K562 (cell line): ENCODE data around the gene NUP62. TPM values are rescaled to one million over a fixed set of nuclear protein-coding genes. Genes with fewer than 3 reads are reported as not detected.

Source experiments
- CHD1 ChIP-seq: fragments of 200-600 bp; sonication (generic); IDR thresholded peaks from one replicate; pipeline ENCODE4 v1.6.1; 2012; ENCODE audit warnings: mild to moderate bottlenecking, moderate library complexity, low read length, inconsistent platforms
- EZH2 ChIP-seq: IDR thresholded peaks from 2 replicates; pipeline ENCODE4 v1.6.1; 2012; ENCODE audit warnings: low read depth, mild to moderate bottlenecking, inconsistent platforms, low read length, borderline replicate concordance
- GABPB1 ChIP-seq: sonication (generic); formaldehyde crosslinking; IDR thresholded peaks from 2 replicates; pipeline ENCODE4 v1.8.0; 2022; ENCODE audit warnings: mild to moderate bottlenecking, missing genetic modification reagents
- MBD2 ChIP-seq: sonication (generic); IDR thresholded peaks from 2 replicates; pipeline ENCODE4 v1.6.1; 2016; ENCODE audit warnings: low read depth, borderline replicate concordance
- NBN ChIP-seq: fragments of 450-650 bp; IDR thresholded peaks from 2 replicates; pipeline ENCODE4 v1.6.1; 2016; ENCODE audit warnings: low read depth, mild to moderate bottlenecking
- NFIX ChIP-seq: fragments of 250-450 bp; sonication (Bioruptor Pico); IDR thresholded peaks from 2 replicates; pipeline ENCODE4 v1.4.0; 2020; ENCODE audit warnings: low read depth, mild to moderate bottlenecking, moderate library complexity
- PHB ChIP-seq: fragments of 250-450 bp; sonication (Bioruptor Pico); IDR thresholded peaks from 2 replicates; pipeline ENCODE4 v1.5.0; 2021
- PHF20 ChIP-seq: fragments of 450-650 bp; IDR thresholded peaks from 2 replicates; pipeline ENCODE4 v1.6.1; 2018; ENCODE audit not compliant: partially characterized antibody
- POLR2AphosphoS5 ChIP-seq: IDR thresholded peaks from 2 replicates; pipeline ENCODE4 v1.6.1; 2011; ENCODE audit warnings: mild to moderate bottlenecking, low read depth, low read length, moderate library complexity; ENCODE audit not compliant: control insufficient read depth, insufficient read depth
- SMARCC2 ChIP-seq: fragments of 450-650 bp; IDR thresholded peaks from 2 replicates; pipeline ENCODE4 v1.6.1; 2017; ENCODE audit warnings: antibody characterized with exemption, moderate library complexity, mild to moderate bottlenecking, low read depth
- SUPT5H ChIP-seq: fragments of 450-650 bp; IDR thresholded peaks from 2 replicates; pipeline ENCODE4 v1.6.1; 2016
- YY1 ChIP-seq, 3 experiments: IDR thresholded peaks; 2 replicates each; pipeline ENCODE4 v1.6.1; 2011; ENCODE audit warnings: low read length in 2 of 3, mild to moderate bottlenecking in 2 of 3, moderate library complexity in 2 of 3, borderline replicate concordance in 1 of 3, control low read depth in 1 of 3, low read depth in 1 of 3; ENCODE audit not compliant: insufficient read depth in 3 of 3, insufficient replicate concordance in 2 of 3, control insufficient read depth in 1 of 3, insufficient read length in 1 of 3; ENCODE audit errors: extremely low read depth in 1 of 3
- ZC3H4 ChIP-seq: sonication (generic); formaldehyde crosslinking; IDR thresholded peaks from 2 replicates; pipeline ENCODE4 v1.9.0; 2021; ENCODE audit warnings: missing genetic modification reagents, borderline replicate concordance
- ZNF444 ChIP-seq: fragments of 250-450 bp; sonication (Bioruptor Pico); IDR thresholded peaks from 2 replicates; pipeline ENCODE4 v1.4.0; 2020; ENCODE audit warnings: mild to moderate bottlenecking, moderate library complexity
- ZNF699 ChIP-seq: fragments of 250-450 bp; sonication (Bioruptor Pico); IDR thresholded peaks from 2 replicates; pipeline ENCODE4 v1.8.0; 2021; ENCODE audit warnings: mild to moderate bottlenecking, moderate library complexity; ENCODE audit not compliant: insufficient replicate concordance
- ZNF766 ChIP-seq: fragments of 200-800 bp; sonication (Bioruptor generic); conservative IDR thresholded peaks from 2 replicates; pipeline ENCODE4 v1.6.1; 2016; ENCODE audit warnings: missing genetic modification characterization, missing compliant biosample characterization
- ZSCAN32 ChIP-seq: fragments of 450-650 bp; formaldehyde crosslinking; IDR thresholded peaks from 2 replicates; pipeline ENCODE4 v1.4.0; 2020; ENCODE audit warnings: mild to moderate bottlenecking, moderate library complexity
- polyA plus RNA-seq, 8 experiments: library from polyadenylated mRNA; depleted of rRNA in 4 of 8; stranded (reverse) in 5 of 8; unstranded in 3 of 8; fragments of >200 nt; fragmentation: Nextera tagmentation in 2 of 8; fragmentation: Illumina TruSeq in 1 of 8; extraction: Ambion mirVana in 2 of 8; extraction: Trizol in 1 of 8; gene quantifications; 2 replicates each; pipeline versions ENCODE4 v1.2.1 to v1.2.3, GENCODE V29; 2011 to 2014; ENCODE audit warnings: inconsistent platforms in 1 of 8, missing spikeins in 1 of 8
- total RNA-seq, 7 experiments: library from RNA; depleted of rRNA in 6 of 7; stranded (reverse); fragments of >200 nt in 6 of 7; fragmentation: Illumina TruSeq in 2 of 7; extraction: Trizol in 2 of 7; gene quantifications; 2 replicates each; pipeline versions ENCODE4 v1.2.1 to v1.2.3, GENCODE V29; 2011 to 2021; ENCODE audit warnings: low replicate concordance in 1 of 7
- TF ChIP-seq, protein P1 (sequence below): fragments of 200-800 bp; sonication (Bioruptor generic); IDR thresholded peaks from 2 replicates; pipeline ENCODE4 v1.6.1; 2017; ENCODE audit warnings: missing genetic modification characterization, missing compliant biosample characterization
- TF ChIP-seq, protein P2 (sequence below): IDR thresholded peaks from 2 replicates; pipeline ENCODE4 v1.6.1; 2014; ENCODE audit warnings: antibody characterized with exemption
- TF ChIP-seq, protein P3 (sequence below): conservative IDR thresholded peaks from 2 replicates; pipeline ENCODE4 v1.6.1; 2011; ENCODE audit warnings: low read depth, mild to moderate bottlenecking, low read length; ENCODE audit not compliant: control insufficient read depth
- TF ChIP-seq, protein P4 (sequence below): IDR thresholded peaks from 2 replicates; pipeline ENCODE4 v1.6.1; 2012; ENCODE audit warnings: low read depth, low read length, improper control_type of control experiment, borderline replicate concordance

Gene NUP62
- total and polyA plus RNA-seq, 9 of the 15 experiments (the other 6 are each of a cell fraction or from before 2014, with no cell fraction given): 16.9 to 109 (median 66.0) TPM

DNA sequence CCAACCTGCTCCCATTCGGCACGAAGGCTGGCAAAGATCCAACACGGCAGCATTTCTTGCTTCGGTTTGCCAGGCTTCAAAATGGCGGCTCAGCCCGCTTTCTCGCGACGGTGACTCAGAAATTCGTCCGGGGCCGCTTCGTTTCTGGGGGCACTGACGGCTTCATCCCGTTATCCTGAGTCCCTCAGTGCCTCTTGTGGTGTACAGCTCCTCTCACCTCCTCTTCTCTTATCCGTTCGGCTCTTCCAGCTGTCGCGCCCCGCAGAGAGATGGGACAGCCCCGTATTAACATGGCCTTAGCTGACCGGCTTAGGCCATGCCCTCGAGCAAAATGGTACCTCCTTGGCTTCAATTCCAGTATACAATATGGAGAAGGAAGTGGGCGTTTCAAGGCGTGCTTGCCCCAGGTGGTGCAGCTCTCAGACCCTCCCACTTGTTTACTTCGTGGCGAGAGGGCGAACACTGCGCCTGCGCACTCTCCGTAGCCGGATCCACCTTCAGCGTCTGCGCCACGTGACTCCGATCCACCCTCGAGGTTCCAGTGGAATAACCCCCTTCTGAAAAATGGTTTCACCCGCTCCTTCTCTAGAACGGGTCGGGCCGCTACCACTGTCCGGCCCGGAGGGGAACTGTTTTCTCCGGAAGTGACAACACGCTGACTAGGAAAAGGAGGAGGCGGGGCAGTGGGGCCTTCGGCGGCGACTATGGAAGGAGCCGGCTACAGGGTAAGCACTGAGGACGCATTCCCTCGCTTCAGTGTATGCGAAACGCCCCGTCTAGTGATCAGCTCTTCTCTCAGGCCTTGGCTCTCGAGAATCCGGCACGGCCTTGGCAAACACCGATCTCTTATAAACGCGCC is 52.1 kb downstream of the NUP62 start, which contains the start of the genes AKT1S1 and TBC1D17 (continued):
- TF ChIP-seq, protein P1, sequence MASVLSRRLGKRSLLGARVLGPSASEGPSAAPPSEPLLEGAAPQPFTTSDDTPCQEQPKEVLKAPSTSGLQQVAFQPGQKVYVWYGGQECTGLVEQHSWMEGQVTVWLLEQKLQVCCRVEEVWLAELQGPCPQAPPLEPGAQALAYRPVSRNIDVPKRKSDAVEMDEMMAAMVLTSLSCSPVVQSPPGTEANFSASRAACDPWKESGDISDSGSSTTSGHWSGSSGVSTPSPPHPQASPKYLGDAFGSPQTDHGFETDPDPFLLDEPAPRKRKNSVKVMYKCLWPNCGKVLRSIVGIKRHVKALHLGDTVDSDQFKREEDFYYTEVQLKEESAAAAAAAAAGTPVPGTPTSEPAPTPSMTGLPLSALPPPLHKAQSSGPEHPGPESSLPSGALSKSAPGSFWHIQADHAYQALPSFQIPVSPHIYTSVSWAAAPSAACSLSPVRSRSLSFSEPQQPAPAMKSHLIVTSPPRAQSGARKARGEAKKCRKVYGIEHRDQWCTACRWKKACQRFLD: no peak
- TF ChIP-seq ZSCAN32 (CRISPR knock-in tag) (0 out of 2 replicates have a peak, but pooled peaks have one; percentile 14), ZNF444 (CRISPR knock-in tag) (no peak), ZNF699 (CRISPR knock-in tag) (no peak), NBN (peak; percentile 14), CHD1 (peak; percentile 54), ZC3H4 (CRISPR knock-in tag) (no peak), POLR2AphosphoS5 (peak; percentile 64), GABPB1 (CRISPR knock-in tag) (peak; percentile 97), PHB (CRISPR knock-in tag) (no peak), YY1 (IDR thresholded peaks at IDR 0.05; ENCODE audit: borderline replicate concordance in 1 of 3, control insufficient read depth in 1 of 3, extremely low read depth in 1 of 3, insufficient read depth in 3 of 3, insufficient read length in 1 of 3, insufficient replicate concordance in 2 of 3, low read depth in 1 of 3, low read length in 2 of 3) (peak; percentile 80 to 93 (median 87)), MBD2 (peak; percentile 97), ZNF766 (no peak), SMARCC2 (0 out of 2 replicates have a peak, but pooled peaks have one; percentile 11), PHF20 (no peak), EZH2 (no peak), SUPT5H (peak; percentile 84), NFIX (CRISPR knock-in tag) (peak; percentile 57; the same call in 1 of the 2 replicates)
- TF ChIP-seq, protein P2, sequence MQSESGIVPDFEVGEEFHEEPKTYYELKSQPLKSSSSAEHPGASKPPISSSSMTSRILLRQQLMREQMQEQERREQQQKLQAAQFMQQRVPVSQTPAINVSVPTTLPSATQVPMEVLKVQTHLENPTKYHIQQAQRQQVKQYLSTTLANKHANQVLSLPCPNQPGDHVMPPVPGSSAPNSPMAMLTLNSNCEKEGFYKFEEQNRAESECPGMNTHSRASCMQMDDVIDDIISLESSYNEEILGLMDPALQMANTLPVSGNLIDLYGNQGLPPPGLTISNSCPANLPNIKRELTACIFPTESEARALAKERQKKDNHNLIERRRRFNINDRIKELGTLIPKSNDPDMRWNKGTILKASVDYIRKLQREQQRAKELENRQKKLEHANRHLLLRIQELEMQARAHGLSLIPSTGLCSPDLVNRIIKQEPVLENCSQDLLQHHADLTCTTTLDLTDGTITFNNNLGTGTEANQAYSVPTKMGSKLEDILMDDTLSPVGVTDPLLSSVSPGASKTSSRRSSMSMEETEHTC: no peak
- TF ChIP-seq, protein P3, sequence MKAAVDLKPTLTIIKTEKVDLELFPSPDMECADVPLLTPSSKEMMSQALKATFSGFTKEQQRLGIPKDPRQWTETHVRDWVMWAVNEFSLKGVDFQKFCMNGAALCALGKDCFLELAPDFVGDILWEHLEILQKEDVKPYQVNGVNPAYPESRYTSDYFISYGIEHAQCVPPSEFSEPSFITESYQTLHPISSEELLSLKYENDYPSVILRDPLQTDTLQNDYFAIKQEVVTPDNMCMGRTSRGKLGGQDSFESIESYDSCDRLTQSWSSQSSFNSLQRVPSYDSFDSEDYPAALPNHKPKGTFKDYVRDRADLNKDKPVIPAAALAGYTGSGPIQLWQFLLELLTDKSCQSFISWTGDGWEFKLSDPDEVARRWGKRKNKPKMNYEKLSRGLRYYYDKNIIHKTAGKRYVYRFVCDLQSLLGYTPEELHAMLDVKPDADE: 0 out of 2 replicates have a peak, but pooled peaks have one; percentile 3
- TF ChIP-seq, protein P4, sequence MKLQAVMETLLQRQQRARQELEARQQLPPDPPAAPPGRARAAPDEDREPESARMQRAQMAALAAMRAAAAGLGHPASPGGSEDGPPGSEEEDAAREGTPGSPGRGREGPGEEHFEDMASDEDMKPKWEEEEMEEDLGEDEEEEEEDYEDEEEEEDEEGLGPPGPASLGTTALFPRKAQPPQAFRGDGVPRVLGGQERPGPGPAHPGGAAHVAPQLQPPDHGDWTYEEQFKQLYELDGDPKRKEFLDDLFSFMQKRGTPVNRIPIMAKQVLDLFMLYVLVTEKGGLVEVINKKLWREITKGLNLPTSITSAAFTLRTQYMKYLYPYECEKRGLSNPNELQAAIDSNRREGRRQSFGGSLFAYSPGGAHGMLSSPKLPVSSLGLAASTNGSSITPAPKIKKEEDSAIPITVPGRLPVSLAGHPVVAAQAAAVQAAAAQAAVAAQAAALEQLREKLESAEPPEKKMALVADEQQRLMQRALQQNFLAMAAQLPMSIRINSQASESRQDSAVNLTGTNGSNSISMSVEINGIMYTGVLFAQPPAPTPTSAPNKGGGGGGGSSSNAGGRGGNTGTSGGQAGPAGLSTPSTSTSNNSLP: peak; percentile 50; the same call in 1 of the 2 replicates
